Measurements from ENCODE around the gene TRPT1.

TRPT1 gene

GRCh38 chr11:64180891-64181290 is 45.1 kb downstream of the TRPT1 start:
- DNase-seq (ENCODE audit: low read depth in 2 of 3, low spot score in 1 of 3) = no peak

- DNase-seq (ENCODE audit: low read depth in 2 of 3, low spot score in 1 of 3) = no peak
Observed at GRCh38 chr11:64178951-64179639, 46.9 kb downstream of the TRPT1 start.

GRCh38 chr11:64178203-64178602 is 47.8 kb downstream of the TRPT1 start:
- DNase-seq (ENCODE audit: low read depth in 2 of 3, low spot score in 1 of 3) = no peak

GRCh38 chr11:64176751-64177150 is 49.2 kb downstream of the TRPT1 start:
- DNase-seq (ENCODE audit: low read depth in 2 of 3, low spot score in 1 of 3) = no peak

Data from stimulated activated CD4-positive, alpha-beta T cell treated with anti-CD3 and anti-CD28 coated beads, Interleukin-12 subunit alpha, Interleukin-12 subunit beta, amount 100 ng/mL, for 48 hours (primary cell).